ENCODE measurements around the gene ACY1.
A peak's percentile ranks its signal among the peaks of the same experiment; 100 is the strongest.

ACY1 gene

DNA sequence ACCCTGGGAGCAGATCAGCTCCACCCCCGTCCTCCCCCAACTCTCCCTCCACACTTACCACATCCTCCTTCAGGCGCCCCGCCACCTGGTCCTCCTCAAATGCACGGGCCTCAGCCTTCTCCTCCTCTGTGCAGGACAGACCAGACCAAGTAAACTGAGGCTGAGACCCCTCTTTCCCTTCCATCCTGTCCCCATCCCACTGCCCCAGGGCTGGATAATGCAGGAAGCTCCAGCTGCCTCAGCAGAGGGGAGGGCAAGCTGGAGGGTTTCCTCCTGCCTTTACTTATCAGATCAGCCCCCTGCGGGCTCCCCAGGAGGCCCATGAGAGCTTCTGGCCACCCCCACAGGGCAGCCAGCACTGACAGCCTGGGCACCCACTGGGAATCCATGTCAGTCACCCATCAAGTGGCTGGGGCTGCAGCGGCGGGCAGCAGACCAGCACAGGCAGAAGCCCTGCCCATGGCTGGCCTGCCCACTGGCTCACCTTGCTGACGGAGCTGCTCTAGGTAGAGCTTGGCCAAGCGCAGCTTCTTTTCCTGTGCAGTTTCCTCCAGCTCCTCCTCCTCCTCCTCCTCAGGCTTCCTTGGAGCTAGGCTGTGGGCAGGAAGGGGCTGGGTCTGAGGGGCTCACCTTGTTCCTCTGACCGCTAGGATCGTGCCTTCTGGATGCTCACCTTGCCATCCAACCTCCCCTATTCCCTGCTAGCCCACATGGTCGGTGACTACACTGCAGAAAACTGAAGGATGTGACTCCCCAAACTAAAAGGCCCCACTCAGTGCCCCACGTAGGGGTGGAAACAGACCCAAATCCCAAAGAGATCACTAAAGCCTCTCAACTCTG lies 45.5 kb upstream of the ACY1 start:
- TF ChIP-seq, protein P1, sequence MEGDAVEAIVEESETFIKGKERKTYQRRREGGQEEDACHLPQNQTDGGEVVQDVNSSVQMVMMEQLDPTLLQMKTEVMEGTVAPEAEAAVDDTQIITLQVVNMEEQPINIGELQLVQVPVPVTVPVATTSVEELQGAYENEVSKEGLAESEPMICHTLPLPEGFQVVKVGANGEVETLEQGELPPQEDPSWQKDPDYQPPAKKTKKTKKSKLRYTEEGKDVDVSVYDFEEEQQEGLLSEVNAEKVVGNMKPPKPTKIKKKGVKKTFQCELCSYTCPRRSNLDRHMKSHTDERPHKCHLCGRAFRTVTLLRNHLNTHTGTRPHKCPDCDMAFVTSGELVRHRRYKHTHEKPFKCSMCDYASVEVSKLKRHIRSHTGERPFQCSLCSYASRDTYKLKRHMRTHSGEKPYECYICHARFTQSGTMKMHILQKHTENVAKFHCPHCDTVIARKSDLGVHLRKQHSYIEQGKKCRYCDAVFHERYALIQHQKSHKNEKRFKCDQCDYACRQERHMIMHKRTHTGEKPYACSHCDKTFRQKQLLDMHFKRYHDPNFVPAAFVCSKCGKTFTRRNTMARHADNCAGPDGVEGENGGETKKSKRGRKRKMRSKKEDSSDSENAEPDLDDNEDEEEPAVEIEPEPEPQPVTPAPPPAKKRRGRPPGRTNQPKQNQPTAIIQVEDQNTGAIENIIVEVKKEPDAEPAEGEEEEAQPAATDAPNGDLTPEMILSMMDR (IDR thresholded peaks at IDR 0.05; ENCODE audit: low read depth, low read length, missing control alignments): no peak
- no peaks in the 10 kb centered on the region for H3K27me3 ChIP-seq (replicated peaks)
- in situ Hi-C loops (cut with HindIII; ENCODE audit: low pct_ligation_motif_present, low sequenced_read_pairs): no loop called here
- H3K4me3 ChIP-seq (ENCODE audit: low read depth, low read length): no peak overlapping the region
- H3K27ac ChIP-seq: no peak overlapping the region
- no peak for DNase-seq
- H3K36me3 ChIP-seq (replicated peaks): peaks cover 38% of the 10 kb centered on the region

DNA sequence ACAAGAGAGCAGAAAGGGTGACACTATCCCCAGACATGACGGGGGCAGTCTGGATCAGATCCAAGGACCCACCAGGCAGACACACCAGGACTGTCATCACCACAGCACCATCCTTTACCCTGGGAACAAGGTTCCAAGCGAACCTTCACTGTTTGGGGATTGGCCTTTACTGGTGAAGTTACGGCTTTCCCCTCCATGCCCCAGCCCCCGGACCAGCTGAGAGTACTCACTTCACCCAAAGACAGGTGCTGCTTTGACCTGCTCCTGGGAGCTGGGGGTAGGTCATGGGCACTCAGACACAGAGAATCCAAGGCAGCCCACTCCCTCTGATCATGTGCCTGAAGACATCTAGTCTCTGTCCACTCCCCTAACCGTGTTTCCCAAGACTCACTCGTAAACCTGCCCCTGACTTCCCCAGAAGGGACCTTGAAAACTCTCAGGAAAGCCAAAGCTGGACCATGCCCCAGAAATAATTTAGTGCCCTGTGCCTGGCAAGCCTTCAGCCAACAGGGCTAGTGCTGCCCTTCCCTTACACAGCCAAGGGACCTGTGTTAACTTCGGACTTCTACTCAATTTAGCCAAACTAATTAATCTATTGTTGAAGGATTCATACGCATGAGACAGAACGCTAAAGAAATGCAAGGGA lies 44.4 kb upstream of the ACY1 start:
- H3K4me3 ChIP-seq (ENCODE audit: low read depth, low read length): no peak overlapping the region
- no peak overlapping the region for H3K27ac ChIP-seq
- in situ Hi-C loops (cut with HindIII; ENCODE audit: low pct_ligation_motif_present, low sequenced_read_pairs): no loop called here
- TF ChIP-seq, protein P1 (IDR thresholded peaks at IDR 0.05; ENCODE audit: low read depth, low read length, missing control alignments): no peak
- DNase-seq: no peak
- no peaks in the 10 kb centered on the region for H3K27me3 ChIP-seq (replicated peaks)
- peaks cover 34% of the 10 kb centered on the region for H3K36me3 ChIP-seq (replicated peaks)

DNA sequence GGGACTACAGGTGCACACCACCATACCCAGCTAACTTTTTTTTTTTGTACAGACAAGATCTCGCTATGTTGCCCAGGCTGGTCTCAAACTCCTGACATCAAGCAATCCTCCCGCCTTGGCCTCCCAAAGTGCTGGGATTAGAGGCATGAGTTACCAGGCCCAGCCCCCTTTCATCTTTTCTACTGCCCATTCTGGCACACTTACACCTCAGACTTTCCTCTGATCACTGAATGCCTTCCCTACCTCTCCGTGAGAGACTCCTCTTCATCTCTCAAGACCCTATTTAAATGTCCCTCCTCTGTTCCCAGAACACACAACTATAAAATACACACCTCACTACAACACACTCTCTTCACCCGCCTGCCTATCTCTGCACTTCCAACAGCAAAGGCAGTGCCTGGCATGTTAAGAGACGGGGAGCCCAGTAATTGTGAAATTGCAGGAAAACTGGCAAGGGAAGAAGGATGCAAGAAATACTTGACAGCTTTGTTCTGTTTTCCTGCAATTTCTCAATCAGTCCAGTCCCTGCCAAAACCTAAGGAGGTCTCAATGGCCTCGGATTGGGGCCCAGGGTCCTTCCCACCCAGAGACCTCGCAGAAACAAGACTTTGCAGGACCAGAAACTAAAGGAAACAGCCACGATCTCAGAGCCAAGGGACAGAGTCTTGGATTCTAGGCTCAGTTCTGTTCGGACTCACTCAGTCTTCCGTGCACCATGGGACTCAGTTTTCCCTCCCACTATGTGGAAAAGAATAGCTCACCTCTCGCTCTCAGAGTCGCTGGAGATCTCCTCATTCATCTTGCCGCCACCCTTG lies 42.5 kb upstream of the ACY1 start:
- H3K27ac ChIP-seq: no peak overlapping the region
- H3K36me3 ChIP-seq (replicated peaks): peaks cover 17% of the 10 kb centered on the region
- no peak for DNase-seq
- in situ Hi-C loops (cut with HindIII; ENCODE audit: low pct_ligation_motif_present, low sequenced_read_pairs): no loop called here
- no peaks in the 10 kb centered on the region for H3K27me3 ChIP-seq (replicated peaks)
- peak overlapping the region; percentile 86 for H3K4me3 ChIP-seq (ENCODE audit: low read depth, low read length)
- TF ChIP-seq, protein P1 (IDR thresholded peaks at IDR 0.05; ENCODE audit: low read depth, low read length, missing control alignments): no peak

DNA sequence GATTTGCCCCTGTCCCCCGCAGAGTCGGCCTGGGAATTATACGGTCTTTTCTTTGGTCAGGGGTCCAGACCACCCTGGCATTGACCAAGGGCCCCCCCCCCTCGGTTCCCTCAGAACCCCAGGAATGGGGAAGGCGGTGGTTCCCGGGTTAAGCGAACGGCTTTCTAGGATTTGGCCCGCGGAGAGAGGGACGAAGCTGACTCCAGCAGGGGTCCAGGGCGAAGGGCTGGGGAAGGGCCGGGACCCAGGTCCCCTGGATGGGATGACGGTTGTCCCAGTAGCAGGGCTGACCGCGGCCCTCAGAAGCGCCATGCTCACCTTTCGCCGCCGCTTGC lies 41.9 kb upstream of the ACY1 start:
- DNase-seq: no peak
- Histone ChIP-seq H3K27ac (no peak overlapping the region), H3K4me3 (ENCODE audit: low read depth, low read length) (peak overlapping the region; percentile 86), H3K27me3 (replicated peaks) (no peaks in the 10 kb centered on the region), H3K36me3 (replicated peaks) (peaks cover 14% of the 10 kb centered on the region)
- in situ Hi-C loops (cut with HindIII; ENCODE audit: low pct_ligation_motif_present, low sequenced_read_pairs): no loop called here
- TF ChIP-seq, protein P1 (IDR thresholded peaks at IDR 0.05; ENCODE audit: low read depth, low read length, missing control alignments): no peak

DNA sequence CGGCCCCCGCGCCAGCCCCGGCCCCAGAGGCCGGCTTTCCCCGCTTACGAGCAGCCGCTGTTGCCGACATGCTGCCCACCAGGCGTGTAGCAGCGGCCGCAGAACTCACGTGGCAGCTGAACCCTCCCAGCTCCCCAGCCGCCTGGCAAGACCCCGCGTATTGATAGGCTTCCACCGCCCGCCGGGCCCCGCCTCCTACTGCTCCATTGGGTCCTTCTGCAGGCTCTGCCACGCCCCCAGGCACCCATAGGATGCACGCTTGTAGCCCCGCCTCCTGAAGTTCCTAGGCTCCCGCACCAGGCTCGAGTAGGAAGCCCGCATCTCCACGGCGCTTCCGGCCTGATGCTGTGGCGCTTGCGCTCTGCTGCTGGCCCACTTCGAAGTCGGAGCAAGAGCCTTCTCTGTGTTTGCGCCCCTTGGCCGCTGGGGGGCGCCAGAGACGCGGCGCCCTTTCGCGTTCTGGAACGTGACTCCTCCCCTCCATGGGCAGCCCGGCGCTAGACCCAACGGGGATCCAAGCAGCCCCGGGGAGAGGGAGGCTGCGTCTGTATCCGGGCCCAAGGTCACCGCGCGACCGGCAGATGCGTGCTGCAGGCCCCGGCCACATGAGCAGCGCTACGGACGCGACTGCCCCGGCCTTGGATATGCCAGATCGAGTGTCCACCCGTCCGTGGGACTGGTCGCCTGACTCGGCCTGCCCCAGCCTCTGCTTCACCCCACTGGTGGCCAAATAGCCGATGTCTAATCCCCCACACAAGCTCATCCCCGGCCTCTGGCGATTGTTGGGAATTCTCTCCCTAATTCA lies 41.3 kb upstream of the ACY1 start, which contains the start of the genes PARP3 and RRP9:
Gene PARP3, plus strand, starts transcription at position 566 of the 805 bp plus-strand sequence. CDS start 993 bp downstream, outside the sequence.
Gene RRP9, minus strand, starts transcription at position 107 of the 805 bp plus-strand sequence. Its CDS starts 37 bp downstream, at position 70.
- TF ChIP-seq, protein P1 (IDR thresholded peaks at IDR 0.05; ENCODE audit: low read depth, low read length, missing control alignments): peak; percentile 99
- H3K36me3 ChIP-seq (replicated peaks): peaks cover 8% of the 10 kb centered on the region
- H3K27ac ChIP-seq: peak within 1 kb of the TSS; percentile 66
- no peaks in the 10 kb centered on the region for H3K27me3 ChIP-seq (replicated peaks)
- peak within 1 kb of the TSS; percentile 86 for H3K4me3 ChIP-seq (ENCODE audit: low read depth, low read length)
- in situ Hi-C loops (cut with HindIII; ENCODE audit: low pct_ligation_motif_present, low sequenced_read_pairs): no loop called here
- peak; percentile 100 for DNase-seq
